Glutamatergic neuron (in vitro differentiated cells): ENCODE measurements around the gene HSPB7. TPM values are rescaled to one million over a fixed set of nuclear protein-coding genes. Genes with fewer than 3 reads are reported as not detected.
A peak's percentile ranks its signal among the peaks of the same experiment; 100 is the strongest.

Experiments used
- DNase-seq: peaks from one replicate; pipeline ENCODE4 v3.0.0; 2022
- H3K27ac Mint-ChIP-seq: one replicate; pipeline ENCODE4 v1.8.0; 2020; ENCODE audit warnings: mild to moderate bottlenecking, mixed read lengths, inconsistent platforms; ENCODE audit not compliant: unreplicated experiment
- H3K27me3 Mint-ChIP-seq: one replicate; pipeline ENCODE4 v1.8.0; 2020; ENCODE audit warnings: mild to moderate bottlenecking, moderate library complexity, mixed read lengths, inconsistent platforms; ENCODE audit not compliant: unreplicated experiment
- H3K36me3 Mint-ChIP-seq: one replicate; pipeline ENCODE4 v1.8.0; 2020; ENCODE audit warnings: mild to moderate bottlenecking, mixed read lengths, inconsistent platforms; ENCODE audit not compliant: unreplicated experiment
- H3K4me1 Mint-ChIP-seq: one replicate; pipeline ENCODE4 v1.8.0; 2020; ENCODE audit warnings: mild to moderate bottlenecking, low read depth, mixed read lengths, inconsistent platforms; ENCODE audit not compliant: unreplicated experiment
- H3K4me3 Mint-ChIP-seq: one replicate; pipeline ENCODE4 v1.8.0; 2020; ENCODE audit warnings: mild to moderate bottlenecking, mixed read lengths, inconsistent platforms; ENCODE audit not compliant: unreplicated experiment
- H3K9me3 Mint-ChIP-seq: one replicate; pipeline ENCODE4 v1.8.0; 2020; ENCODE audit warnings: mild to moderate bottlenecking, moderate library complexity, mixed read lengths, inconsistent platforms; ENCODE audit not compliant: unreplicated experiment
- CTCF ChIP-seq: fragments of 200-600 bp; sonication (generic); IDR thresholded peaks from one replicate; pipeline ENCODE4 v1.5.0; 2021; ENCODE audit not compliant: partially characterized antibody, unreplicated experiment
- total RNA-seq: library from RNA; stranded (reverse); fragmentation: NEBNext Ultra II Directional; extraction: Animal tissue kit (Norgen Biotek cat#: 25700); gene quantifications from one replicate; pipeline ENCODE4 v1.2.1, GENCODE V29; 2021; ENCODE audit not compliant: unreplicated experiment

The HSPB7 gene
- total RNA-seq, 1 donor from 2014 or later = not detected

- Mint-ChIP-seq H3K27ac (peak overlapping the region; percentile 84), H3K4me3 (peak overlapping the region; percentile 92), H3K4me1 (peaks cover 14% of the 10 kb centered on the region), H3K9me3 (peaks cover 7% of the 10 kb centered on the region), H3K27me3 (peaks cover 5% of the 10 kb centered on the region), H3K36me3 (peaks cover 12% of the 10 kb centered on the region)
- DNase-seq = no peak
- TF ChIP-seq CTCF = no peak
Observed at GRCh38 chr1:15974855-15975254, 43.0 kb downstream of the HSPB7 start.

GRCh38 chr1:15973772-15974171 lies 44.1 kb downstream of the HSPB7 start:
- Mint-ChIP-seq H3K4me1 (peaks cover 14% of the 10 kb centered on the region), H3K36me3 (peaks cover 13% of the 10 kb centered on the region), H3K4me3 (peak overlapping the region; percentile 3), H3K27me3 (peaks cover 5% of the 10 kb centered on the region), H3K9me3 (peaks cover 7% of the 10 kb centered on the region), H3K27ac (no peak overlapping the region)
- no peak for TF ChIP-seq CTCF
- no peak for DNase-seq

GRCh38 chr1:15972409-15972808 lies 45.4 kb downstream of the HSPB7 start:
- H3K9me3 Mint-ChIP-seq = peaks cover 7% of the 10 kb centered on the region
- peaks cover 13% of the 10 kb centered on the region for H3K36me3 Mint-ChIP-seq
- no peak for TF ChIP-seq CTCF
- DNase-seq = no peak
- no peak overlapping the region for H3K27ac Mint-ChIP-seq
- peaks cover 14% of the 10 kb centered on the region for H3K4me1 Mint-ChIP-seq
- no peak overlapping the region for H3K4me3 Mint-ChIP-seq
- H3K27me3 Mint-ChIP-seq = peaks cover 5% of the 10 kb centered on the region

GRCh38 chr1:15970911-15971310 lies 46.9 kb downstream of the HSPB7 start:
- Mint-ChIP-seq H3K27me3 (peaks cover 5% of the 10 kb centered on the region), H3K36me3 (peaks cover 13% of the 10 kb centered on the region), H3K27ac (no peak overlapping the region), H3K9me3 (no peaks in the 10 kb centered on the region), H3K4me3 (no peak overlapping the region), H3K4me1 (peaks cover 15% of the 10 kb centered on the region)
- DNase-seq = no peak
- TF ChIP-seq CTCF = no peak

GRCh38 chr1:15969321-15969880 lies 48.4 kb downstream of the HSPB7 start:
- no peak for DNase-seq
- Mint-ChIP-seq H3K4me3 (no peak overlapping the region), H3K27me3 (peaks cover 5% of the 10 kb centered on the region), H3K36me3 (peaks cover 13% of the 10 kb centered on the region), H3K4me1 (peaks cover 14% of the 10 kb centered on the region), H3K27ac (no peak overlapping the region), H3K9me3 (no peaks in the 10 kb centered on the region)
- no peak for TF ChIP-seq CTCF
